ENCODE data around the gene TTC23. TPM values are rescaled to one million over a fixed set of nuclear protein-coding genes. Genes with fewer than 3 reads are reported as not detected.

TTC23 gene
- total RNA-seq, 2 experiments from 2014 or later, result 2.8 to 7.6 TPM

- Histone ChIP-seq H3K9me2 (ENCODE audit: insufficient read depth, low read length) (no peaks in the 10 kb centered on the region), H3K79me2 (ENCODE audit: insufficient read depth, low read depth, low read length) (no peaks in the 10 kb centered on the region), H3K4me2 (ENCODE audit: low read length) (peak overlapping the region; percentile 59), H3K4me1 (ENCODE audit: insufficient read depth, low read length, poor library complexity, severe bottlenecking) (peaks cover 16% of the 10 kb centered on the region), H3K27ac (ENCODE audit: low read depth, low read length, poor library complexity, severe bottlenecking) (no peak overlapping the region), H3K4me3 (ENCODE audit: low read depth, low read length, poor library complexity, severe bottlenecking) (no peak overlapping the region), H4K20me1 (ENCODE audit: insufficient read depth, low read length) (no peaks in the 10 kb centered on the region), H3K9me3 (ENCODE audit: low read length) (no peaks in the 10 kb centered on the region), H3K36me3 (ENCODE audit: insufficient read depth, low read length) (no peaks in the 10 kb centered on the region), H2AFZ (ENCODE audit: low read length) (no peak overlapping the region; the same call in 1 of the 2 replicates)
- ChIA-PET CTCF (ENCODE audit: unreplicated experiment) (no interaction called here), POLR2A (interaction anchor here (1.3 kb wide), 1 partner anchor 14 kb away, joined by 3 read pairs; no protein-coding TSS in a partner anchor)
- intact Hi-C loops (cut with micrococcal nuclease; ENCODE audit: unreplicated experiment), result no loop called here
- BruUV-seq (replicated peaks), result no TSS peak
- no peak for DNase-seq (ENCODE audit: low spot score)
- no peak for TF ChIP-seq CTCF (conservative IDR thresholded peaks at IDR 0.05; ENCODE audit: low read length)
- no peak for TF ChIP-seq EZH2phosphoT487 (IDR thresholded peaks at IDR 0.05; ENCODE audit: borderline replicate concordance, low read depth, low read length)
These were observed 158.4 kb downstream of the TTC23 start for GRCh38 chr15:99090938-99091337.

GRCh38 chr15:99090011-99090699, 159.2 kb downstream of the TTC23 start:
- Histone ChIP-seq H3K36me3 (ENCODE audit: insufficient read depth, low read length) (no peaks in the 10 kb centered on the region), H3K4me3 (ENCODE audit: low read depth, low read length, poor library complexity, severe bottlenecking) (peak overlapping the region; percentile 6), H3K4me2 (ENCODE audit: low read length) (peak overlapping the region; percentile 59), H2AFZ (ENCODE audit: low read length) (peak overlapping the region; percentile 59; the same call in 1 of the 2 replicates), H3K4me1 (ENCODE audit: insufficient read depth, low read length, poor library complexity, severe bottlenecking) (peaks cover 16% of the 10 kb centered on the region), H3K27ac (ENCODE audit: low read depth, low read length, poor library complexity, severe bottlenecking) (peak overlapping the region; percentile 58), H4K20me1 (ENCODE audit: insufficient read depth, low read length) (no peaks in the 10 kb centered on the region), H3K9me2 (ENCODE audit: insufficient read depth, low read length) (no peaks in the 10 kb centered on the region), H3K79me2 (ENCODE audit: insufficient read depth, low read depth, low read length) (no peaks in the 10 kb centered on the region), H3K9me3 (ENCODE audit: low read length) (no peaks in the 10 kb centered on the region)
- DNase-seq (ENCODE audit: low spot score), result peak; percentile 82
- no peak for TF ChIP-seq EZH2phosphoT487 (IDR thresholded peaks at IDR 0.05; ENCODE audit: borderline replicate concordance, low read depth, low read length)
- TF ChIP-seq CTCF (conservative IDR thresholded peaks at IDR 0.05; ENCODE audit: low read length), result no peak
- CTCF ChIA-PET (ENCODE audit: unreplicated experiment), result no interaction called here
- intact Hi-C loops (cut with micrococcal nuclease; ENCODE audit: unreplicated experiment), result no loop called here
- POLR2A ChIA-PET, result interaction anchor here (1.3 kb wide), 1 partner anchor 13 kb away, joined by 3 read pairs; no protein-coding TSS in a partner anchor
- BruUV-seq (replicated peaks), result no TSS peak

GRCh38 chr15:99087405-99087943, 161.9 kb downstream of the TTC23 start:
- H3K9me2 ChIP-seq (ENCODE audit: insufficient read depth, low read length), result no peaks in the 10 kb centered on the region
- no peak overlapping the region for H3K27ac ChIP-seq (ENCODE audit: low read depth, low read length, poor library complexity, severe bottlenecking)
- no TSS peak for BruUV-seq (replicated peaks)
- ChIA-PET CTCF (ENCODE audit: unreplicated experiment) (no interaction called here), POLR2A (no interaction called here)
- H3K79me2 ChIP-seq (ENCODE audit: insufficient read depth, low read depth, low read length), result no peaks in the 10 kb centered on the region
- intact Hi-C loops (cut with micrococcal nuclease; ENCODE audit: unreplicated experiment), result no loop called here
- H3K4me3 ChIP-seq (ENCODE audit: low read depth, low read length, poor library complexity, severe bottlenecking), result no peak overlapping the region
- no peak overlapping the region for H2AFZ ChIP-seq (ENCODE audit: low read length)
- no peak for DNase-seq (ENCODE audit: low spot score)
- no peaks in the 10 kb centered on the region for H3K9me3 ChIP-seq (ENCODE audit: low read length)
- no peaks in the 10 kb centered on the region for H3K36me3 ChIP-seq (ENCODE audit: insufficient read depth, low read length)
- no peaks in the 10 kb centered on the region for H4K20me1 ChIP-seq (ENCODE audit: insufficient read depth, low read length)
- no peak overlapping the region for H3K4me2 ChIP-seq (ENCODE audit: low read length)
- H3K4me1 ChIP-seq (ENCODE audit: insufficient read depth, low read length, poor library complexity, severe bottlenecking), result peaks cover 16% of the 10 kb centered on the region
- TF ChIP-seq CTCF (conservative IDR thresholded peaks at IDR 0.05; ENCODE audit: low read length), result no peak
